GM21825 (cell line): ENCODE data around the gene ADGRG2.

Source experiments
- ATAC-seq: cut with Tn5 transposase; IDR thresholded peaks from one replicate; pipeline ENCODE4 v1.9.1; 2021; ENCODE audit warnings: mild to moderate bottlenecking, moderate library complexity; ENCODE audit not compliant: unreplicated experiment

ADGRG2 gene, protein sequence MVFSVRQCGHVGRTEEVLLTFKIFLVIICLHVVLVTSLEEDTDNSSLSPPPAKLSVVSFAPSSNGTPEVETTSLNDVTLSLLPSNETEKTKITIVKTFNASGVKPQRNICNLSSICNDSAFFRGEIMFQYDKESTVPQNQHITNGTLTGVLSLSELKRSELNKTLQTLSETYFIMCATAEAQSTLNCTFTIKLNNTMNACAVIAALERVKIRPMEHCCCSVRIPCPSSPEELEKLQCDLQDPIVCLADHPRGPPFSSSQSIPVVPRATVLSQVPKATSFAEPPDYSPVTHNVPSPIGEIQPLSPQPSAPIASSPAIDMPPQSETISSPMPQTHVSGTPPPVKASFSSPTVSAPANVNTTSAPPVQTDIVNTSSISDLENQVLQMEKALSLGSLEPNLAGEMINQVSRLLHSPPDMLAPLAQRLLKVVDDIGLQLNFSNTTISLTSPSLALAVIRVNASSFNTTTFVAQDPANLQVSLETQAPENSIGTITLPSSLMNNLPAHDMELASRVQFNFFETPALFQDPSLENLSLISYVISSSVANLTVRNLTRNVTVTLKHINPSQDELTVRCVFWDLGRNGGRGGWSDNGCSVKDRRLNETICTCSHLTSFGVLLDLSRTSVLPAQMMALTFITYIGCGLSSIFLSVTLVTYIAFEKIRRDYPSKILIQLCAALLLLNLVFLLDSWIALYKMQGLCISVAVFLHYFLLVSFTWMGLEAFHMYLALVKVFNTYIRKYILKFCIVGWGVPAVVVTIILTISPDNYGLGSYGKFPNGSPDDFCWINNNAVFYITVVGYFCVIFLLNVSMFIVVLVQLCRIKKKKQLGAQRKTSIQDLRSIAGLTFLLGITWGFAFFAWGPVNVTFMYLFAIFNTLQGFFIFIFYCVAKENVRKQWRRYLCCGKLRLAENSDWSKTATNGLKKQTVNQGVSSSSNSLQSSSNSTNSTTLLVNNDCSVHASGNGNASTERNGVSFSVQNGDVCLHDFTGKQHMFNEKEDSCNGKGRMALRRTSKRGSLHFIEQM

DNA sequence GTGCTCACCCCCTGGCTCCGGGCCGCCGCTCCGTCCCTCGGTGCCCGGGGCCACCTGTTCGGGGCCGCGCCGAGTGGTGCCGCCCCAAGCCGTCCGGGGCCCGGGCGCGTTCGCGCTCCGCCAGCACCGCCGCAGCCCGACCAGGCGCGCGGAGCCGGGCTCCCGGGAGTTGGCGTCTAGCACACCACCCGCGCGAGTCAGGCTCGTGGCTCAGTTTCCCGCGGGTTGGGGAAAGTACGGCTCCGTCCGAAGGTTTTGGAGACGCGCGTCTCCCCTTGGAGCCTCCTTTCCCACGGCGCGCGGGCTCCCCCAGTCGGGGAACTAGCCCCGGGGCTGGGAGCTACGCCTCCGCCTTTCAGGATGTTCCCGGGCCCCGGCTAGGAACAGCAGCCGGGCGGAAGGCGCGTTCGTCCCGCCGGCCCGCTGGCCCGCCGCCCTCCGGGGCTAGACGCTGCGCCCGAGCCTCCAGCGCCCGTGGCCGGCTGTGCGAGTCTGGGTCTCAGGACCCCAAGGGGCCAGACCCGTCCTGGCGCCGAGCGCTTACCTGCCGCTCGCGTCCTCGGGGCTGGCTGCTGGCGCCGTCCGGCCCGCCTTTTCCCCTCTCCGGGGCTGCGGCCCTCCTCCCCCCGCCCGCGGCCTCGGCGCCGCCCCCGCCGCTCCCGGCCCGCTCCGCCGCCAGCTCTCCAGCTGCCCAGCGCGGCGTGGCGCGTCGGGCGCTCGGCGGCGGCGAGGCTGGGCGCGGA, at the start of gene ADGRG2:
ADGRG2 (minus strand) TSS at position 571 of the 743 bp plus-strand sequence. CDS start 53,634 bp downstream, outside the sequence.
- no peak for ATAC-seq

DNA sequence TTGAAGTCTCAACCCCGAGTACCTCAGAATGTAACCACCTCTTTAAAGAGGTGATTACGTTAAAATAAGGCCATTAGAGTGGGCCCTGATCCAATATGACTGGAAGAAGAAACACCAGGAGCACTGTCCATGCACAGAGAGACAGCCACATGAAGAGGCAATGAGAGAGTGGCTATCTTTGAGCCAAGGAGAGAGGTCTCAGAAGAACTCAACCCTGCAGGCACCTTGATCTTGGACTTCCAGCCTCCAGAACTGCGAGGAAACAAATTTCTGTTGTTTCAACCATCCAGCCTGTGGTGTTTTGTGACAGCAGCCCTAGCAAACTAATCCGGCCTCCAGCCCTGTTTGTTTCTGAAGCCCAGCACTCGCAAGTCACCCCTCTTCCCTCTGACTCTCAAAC, 46.3 kb upstream of the ADGRG2 start:
- ATAC-seq: no peak

DNA sequence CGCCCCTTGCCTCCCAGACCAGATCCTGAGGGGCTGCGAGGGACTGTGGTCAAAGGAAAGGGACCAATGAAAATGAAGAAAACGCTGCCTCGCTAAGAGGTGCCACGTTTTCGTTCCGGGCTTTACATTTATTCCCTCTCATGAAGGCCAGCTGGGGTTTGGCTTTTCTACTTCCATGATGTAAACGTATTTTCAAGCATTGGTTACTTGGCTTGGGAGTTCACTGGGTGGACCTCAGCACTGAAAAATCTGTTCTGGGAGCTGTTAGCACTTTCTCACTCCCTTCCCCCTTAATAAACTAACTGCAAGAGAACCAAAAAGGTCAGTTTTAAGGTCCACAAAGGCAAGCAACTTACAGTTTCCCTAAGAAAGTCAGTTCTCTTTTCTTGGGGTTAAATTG, 40.6 kb upstream of the ADGRG2 start:
- no peak for ATAC-seq

DNA sequence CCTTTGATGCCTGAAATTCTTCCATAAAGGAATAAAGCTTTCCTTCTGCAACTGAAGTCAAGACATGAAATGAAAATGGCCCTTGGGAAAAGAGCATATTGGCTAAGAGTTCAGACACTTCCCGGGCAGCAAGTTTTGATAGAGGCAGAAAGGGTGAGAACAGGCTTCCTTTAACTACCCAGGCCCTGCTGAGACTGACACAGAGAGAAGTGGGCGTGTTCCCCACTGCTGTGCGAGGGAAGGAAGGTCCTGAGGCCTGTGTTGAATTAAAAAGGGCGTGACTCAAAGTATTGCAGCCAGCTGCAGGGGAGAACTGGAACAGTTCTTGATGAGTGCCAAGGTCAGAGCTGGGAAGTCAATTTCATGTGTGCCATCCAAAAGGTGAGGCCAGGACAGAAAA, 33.9 kb upstream of the ADGRG2 start:
- no peak for ATAC-seq

DNA sequence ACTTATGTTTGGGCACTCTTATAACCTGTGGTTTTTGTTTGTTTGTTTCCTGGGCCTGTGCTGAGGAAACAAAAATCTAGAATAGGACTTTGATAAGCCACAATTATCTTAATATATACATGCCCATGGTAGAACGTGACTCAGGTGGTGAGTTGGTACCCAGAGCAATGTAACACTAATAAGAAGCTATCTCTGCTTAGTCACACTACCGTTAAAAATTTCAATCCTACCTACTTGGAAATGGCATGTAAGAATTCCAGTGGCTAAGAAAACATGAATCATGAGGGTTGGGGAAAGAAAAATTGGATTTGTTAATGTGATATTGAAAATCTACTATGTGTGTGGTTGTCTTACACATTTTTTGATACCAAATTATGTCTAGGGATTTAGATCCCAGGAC, 30.5 kb upstream of the ADGRG2 start:
- no peak for ATAC-seq

DNA sequence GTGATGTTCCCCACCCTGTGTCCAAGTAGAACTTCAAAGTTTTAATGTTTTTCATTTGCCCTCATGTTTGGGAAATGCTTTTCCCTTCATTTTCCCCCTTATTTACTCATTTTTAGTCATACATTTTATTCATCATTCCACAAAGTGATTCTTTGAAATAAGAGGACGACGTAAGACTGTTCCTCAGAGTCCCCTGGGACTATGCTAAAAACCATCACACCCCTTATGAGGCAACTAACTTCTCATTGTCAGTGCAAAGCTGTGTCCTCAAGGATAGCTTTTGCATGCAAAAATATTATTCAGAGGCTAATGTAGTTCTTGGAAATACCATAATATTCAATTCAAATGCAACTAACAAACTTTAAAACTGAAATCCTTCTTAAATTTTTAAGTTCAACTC, 14.8 kb upstream of the ADGRG2 start:
- no peak for ATAC-seq

DNA sequence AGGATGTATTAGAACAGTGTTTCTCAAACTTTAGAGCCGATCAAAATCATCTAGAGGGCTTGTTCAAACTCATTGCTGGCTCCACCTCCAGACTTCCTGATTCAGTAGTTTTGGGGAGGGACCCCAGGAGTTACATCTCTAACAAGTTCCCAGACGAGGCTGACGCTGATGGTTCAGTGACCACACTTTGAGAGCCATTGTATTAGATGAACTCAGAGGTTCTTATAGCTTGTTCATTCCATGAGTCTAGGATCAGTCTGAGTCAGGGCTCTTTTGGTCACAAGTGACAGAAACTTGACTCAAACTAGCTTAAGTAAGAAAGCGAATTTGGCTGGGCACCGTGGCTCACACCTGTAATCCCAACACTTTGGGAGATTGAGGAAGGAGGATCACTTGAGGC, 11.5 kb upstream of the ADGRG2 start:
- ATAC-seq: no peak

DNA sequence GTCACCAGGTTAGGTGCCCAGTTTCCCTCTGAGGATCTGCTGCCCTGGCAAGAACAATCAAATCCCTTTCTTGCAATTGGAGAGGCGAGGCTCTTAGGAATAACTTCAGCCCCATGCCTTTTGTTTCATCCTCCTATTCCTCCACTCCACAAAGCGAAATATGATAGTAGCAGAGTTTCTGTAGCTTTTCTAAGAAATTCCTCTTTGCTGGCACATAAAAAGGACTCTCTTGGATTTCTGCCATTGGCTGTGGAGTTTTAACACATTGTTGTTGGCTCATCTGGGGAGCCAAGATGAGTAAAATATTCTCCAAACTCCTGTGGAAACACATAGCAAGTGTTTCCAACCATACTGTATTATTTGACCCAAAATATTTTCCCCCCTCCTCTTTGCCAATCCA, 11.0 kb upstream of the ADGRG2 start:
- ATAC-seq: no peak

DNA sequence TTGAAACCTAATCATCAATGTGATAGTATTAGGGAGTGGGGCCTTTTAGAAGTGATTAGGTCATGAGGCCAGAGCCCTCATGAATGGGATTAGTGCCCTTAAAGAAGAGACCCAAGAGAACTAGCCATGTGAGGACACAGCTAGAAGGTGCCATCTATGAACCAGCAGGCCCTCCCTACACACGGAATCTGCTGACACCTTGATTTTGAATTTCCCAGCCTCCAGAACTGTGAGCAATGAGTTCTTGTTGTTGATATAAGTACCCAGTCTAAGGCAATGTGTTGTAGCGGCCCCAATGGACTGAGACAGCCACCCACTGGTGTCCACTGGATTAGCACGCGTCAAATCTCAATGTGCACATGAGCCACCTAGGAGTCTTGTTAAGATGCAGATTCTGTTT, 8.4 kb upstream of the ADGRG2 start:
- ATAC-seq: no peak

DNA sequence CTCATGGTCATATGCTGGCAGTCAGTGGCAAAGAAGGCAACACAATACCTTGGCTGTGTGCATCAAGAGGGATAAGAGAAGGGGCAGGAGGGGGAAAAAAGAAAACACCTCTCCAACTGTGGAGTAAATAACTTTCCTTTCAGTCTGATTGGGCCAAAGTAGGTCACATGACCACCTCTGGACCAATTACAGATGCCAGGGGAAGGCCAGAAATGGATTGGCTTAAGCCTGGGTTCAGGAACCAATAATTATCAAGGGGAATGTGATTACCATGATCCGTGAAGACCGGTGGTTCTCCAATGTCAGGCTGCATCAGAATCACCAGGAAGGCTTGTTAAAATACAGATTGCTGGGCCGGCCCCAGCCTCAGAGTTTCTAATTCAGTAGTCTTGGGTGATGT, 7.4 kb upstream of the ADGRG2 start:
- ATAC-seq: no peak

DNA sequence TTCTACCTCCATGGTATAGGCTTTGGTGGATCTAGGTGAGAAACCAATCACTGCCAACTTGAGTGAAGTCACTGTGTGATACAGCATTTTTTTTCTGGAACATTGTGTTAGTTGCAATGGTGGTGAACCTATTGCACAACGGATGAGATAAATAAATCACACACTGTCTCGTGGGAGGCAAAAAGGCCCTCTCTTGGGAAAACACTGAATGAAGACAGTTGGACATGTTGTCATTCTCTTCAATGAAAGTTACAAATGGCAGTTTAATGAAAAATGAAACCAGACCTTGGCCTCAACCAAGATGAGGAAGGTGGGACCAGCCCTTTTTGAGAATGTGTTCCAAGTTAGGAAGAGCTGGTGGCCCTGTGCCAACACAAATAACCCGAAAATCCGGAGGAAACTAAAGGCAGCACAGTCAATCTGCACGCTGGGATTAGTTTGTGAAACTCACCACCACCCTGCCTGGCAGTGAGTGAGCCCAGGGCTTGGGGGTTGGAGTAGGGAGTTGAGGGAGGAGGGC, 5.4 kb upstream of the ADGRG2 start:
- no peak for ATAC-seq

DNA sequence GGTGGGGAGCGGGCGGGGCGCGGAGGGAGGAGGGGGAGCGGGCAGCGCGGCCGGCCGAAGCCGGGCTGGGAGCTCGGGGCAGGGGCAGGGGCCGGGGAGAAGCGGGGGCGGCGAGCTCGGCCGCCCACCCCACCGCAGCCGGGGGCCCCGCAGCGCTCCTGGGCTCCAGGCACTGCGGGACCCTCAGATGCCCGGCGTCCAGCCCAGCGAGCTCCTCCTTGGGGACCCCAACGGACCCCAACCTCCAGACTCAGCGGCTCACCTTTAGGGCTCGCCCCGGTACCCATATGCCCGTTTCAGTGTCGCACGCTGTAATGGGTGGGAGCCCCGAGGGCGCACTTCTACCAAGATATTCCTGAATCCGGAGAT, 357 bp upstream of the ADGRG2 start:
- no peak for ATAC-seq

DNA sequence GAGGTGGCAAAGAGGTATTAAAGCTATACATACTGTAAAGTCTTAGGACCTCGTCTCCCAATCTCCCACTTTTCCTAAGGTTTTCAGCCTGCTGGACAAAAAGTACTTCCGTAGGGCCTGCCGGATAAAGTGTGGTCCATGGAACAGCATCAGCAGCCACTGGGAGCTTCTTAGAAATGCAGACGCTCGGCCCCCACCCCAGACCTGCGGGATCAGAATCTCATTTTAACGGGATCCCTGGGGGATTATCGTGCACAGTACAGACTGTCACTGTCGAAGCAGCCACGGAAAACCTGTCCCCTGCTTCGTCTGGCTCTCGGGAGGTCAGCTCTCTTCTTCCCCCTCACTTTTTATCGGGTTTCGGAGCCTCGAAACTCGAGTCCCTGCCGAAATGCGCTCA, 802 bp downstream of the ADGRG2 start:
- ATAC-seq: no peak

DNA sequence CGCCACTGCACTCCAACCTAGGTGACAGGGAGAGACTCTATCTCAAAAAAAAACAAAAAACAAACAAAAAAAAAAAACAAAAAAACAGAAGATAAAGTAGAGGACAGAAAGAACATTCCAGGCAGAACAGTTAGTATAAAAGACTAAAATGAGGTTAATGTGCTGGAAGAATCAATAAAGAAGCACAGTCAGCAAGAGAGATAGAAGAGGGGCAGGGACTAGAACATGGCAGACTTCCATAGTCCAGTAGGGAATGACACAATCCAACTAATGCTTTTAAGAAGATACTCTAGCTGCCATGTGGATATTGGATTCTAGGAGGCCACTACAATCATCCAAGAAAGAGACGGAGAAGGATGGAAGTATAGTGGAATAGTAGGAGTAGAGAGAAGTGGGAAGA, 11.6 kb downstream of the ADGRG2 start:
- no peak for ATAC-seq

DNA sequence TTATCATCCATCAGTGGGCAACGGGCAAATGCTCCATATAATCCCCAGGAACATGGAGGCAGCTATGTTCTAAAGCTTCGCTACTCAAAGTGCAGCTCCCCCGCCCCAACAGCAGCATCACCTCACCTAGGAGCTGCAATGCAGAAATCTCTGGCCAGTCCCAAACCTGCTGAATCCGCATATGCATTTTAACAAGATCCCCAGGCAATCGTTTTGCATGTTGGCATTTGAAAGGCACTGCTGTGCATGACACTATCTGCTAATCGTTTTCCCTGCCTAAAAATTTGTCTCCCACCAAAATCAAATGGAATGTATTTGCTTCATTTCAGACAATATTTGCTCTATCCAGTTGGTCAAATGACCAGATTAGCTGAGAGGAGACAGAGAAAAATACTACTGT, 15.2 kb downstream of the ADGRG2 start:
- no peak for ATAC-seq

DNA sequence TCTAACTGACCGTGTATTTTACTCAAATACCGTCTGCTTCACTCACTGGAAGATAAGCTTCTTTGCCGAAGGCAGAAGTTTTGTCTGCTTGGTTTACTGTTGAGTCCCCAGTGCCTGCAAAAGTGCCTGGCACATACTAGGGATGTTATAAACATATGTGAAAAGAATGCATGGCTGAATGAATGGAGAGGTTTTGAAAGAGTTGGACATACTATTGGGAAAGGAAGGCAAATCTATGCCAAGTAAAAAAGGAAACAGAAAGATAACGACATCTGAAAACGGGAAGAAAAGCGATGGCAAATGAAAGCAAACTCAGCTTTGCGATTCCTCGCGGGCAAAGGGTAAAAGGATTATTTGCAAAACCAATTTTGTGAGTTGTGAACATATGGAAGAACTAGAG, 21.7 kb downstream of the ADGRG2 start:
- ATAC-seq: no peak

DNA sequence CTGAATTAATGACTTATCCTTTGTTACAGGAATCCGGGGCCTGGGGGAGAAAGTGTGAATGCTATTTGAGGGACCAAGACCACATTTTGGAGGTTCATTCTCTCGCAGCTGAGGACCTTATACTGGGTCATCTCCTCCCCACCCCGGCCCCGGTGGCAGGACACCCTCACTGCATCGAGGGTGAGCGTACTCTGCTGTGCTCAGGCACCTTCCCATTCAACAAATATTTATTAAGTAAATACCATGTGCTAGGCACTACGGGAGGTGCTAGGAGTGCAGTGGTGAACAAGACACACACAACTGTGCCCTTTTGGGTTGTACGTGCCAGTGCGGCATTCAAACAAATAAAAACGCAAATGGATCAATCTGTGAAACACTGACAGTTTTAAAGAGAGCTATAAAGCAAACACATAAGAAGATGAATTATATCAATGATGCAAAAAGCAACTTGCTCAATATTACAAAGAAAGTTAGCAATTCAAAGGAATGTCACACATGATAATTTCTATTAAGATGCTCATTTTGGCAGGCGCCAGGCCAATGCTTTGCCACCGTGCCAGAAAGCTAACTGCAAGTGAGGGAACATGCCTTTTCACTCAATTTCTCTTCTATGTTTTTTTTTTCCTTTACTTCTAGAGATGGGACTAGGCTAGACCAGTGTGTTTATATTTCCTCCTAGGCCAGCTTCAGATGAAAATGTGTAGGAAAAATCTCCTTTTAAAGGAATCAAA, 24.6 kb downstream of the ADGRG2 start:
- no peak for ATAC-seq

DNA sequence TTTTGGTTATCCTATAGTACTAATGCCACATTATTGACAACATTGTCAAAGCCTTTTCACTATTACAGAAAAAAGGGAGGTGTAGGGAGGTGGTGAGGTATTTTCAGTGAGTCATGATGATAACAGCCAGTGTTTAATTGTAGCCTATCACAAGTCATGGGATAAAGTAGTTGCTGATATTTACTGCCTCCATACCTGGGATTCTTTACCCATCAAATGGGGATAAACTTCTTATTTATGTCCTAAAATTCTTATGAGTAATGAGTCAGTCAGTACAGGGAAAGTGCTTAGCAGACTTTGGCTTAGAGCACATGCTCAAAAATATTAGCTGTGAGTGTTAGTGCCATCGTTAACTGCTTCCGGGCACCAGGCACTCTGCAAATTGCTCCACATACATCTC, 25.7 kb downstream of the ADGRG2 start:
- ATAC-seq: no peak

DNA sequence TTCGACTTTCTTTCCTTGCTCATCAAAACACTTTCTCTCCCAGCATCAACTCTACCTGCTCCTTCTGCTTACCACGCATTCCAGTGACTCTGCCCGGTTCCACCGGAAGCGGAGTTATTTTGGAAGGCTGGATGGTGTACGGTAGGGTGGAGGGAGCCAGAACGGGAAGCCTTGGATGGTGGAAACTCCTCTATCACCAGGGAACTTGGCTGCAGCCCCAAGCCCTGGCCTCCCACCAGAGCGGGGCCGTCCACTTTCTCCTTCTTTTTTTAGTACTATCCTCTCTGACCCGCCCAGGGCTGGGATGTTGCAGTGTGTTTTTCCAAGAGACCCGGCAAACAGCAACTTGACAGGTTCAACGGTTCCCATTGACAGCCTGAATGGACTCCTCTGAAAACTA, 27.6 kb downstream of the ADGRG2 start:
- no peak for ATAC-seq

DNA sequence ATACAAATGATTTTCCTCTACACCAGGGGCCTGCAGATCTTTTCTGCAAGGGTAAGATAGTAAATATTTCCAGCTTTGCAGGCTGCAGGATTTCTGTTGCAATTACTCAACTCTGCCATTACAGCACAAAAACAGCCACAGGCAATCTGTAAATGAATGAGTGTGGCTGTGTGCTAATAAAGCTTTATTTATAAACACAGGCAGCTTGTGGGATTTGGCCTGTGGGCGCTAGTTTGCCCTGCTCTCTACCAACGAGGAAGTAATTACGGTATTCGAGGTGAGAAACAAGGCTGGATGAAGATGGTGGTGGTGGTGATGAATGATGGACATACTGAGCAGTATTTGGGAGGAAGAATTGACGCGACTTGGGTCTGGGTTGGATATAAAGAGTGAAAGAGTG, 30.7 kb downstream of the ADGRG2 start:
- no peak for ATAC-seq
